Right lobe of liver (tissue), 4 donors: ENCODE data around the gene ADAMTS4.
A peak's percentile ranks its signal among the peaks of the same experiment; 100 is the strongest.

ENCODE experiments used
- POLR2A ChIP-seq: fragments of 450-650 bp; IDR thresholded peaks from one replicate; pipeline ENCODE4 v1.6.1; 2017; ENCODE audit warnings: antibody characterized with exemption, mild to moderate bottlenecking
- TF ChIP-seq, protein P1 (sequence below), 4 donors: fragments of 200-600 bp in 3 of 4; fragments of 450-650 bp in 1 of 4; IDR thresholded peaks; one replicate each; pipeline versions ENCODE4 v1.5.1 to v1.8.0; 2016 to 2022; ENCODE audit warnings: antibody characterized with exemption in 4 of 4, mild to moderate bottlenecking in 2 of 4
- donor health status: DM: no; HTN: no; CAD: no.
- donor health status: DM: no; HTN: no; CAD: no.
- donor health status: DM: no; HTN: yes; CAD: no.

DNA sequence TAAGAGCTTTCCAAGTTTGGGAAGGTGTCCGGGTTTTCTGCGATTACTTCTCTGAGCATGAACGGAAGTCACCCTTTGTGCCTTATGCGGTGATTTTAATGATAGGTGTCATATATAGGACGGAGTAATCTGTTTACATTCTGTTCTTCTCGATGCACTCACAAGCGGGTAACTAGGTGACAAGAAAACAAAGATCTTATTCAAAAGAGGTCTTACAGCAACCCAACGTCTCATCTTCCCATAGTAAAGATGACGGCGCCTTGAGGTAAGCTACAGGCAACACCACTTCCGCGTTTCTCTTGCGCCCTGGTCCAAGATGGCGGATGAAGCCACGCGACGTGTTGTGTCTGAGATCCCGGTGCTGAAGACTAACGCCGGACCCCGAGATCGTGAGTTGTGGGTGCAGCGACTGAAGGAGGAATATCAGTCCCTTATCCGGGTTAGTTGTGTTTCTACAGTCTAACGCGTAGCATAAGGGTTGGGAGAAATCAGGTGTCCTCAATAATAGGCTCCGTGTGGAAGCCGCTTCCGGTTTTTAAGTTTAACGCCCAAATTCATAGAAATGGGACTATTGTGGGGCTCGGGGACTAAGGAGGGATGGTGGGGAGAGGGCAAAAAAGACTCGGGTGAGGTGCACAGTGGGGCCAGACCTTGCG is 45.0 kb downstream of the ADAMTS4 start, which contains the start of gene UFC1:
- TF ChIP-seq, protein P1, sequence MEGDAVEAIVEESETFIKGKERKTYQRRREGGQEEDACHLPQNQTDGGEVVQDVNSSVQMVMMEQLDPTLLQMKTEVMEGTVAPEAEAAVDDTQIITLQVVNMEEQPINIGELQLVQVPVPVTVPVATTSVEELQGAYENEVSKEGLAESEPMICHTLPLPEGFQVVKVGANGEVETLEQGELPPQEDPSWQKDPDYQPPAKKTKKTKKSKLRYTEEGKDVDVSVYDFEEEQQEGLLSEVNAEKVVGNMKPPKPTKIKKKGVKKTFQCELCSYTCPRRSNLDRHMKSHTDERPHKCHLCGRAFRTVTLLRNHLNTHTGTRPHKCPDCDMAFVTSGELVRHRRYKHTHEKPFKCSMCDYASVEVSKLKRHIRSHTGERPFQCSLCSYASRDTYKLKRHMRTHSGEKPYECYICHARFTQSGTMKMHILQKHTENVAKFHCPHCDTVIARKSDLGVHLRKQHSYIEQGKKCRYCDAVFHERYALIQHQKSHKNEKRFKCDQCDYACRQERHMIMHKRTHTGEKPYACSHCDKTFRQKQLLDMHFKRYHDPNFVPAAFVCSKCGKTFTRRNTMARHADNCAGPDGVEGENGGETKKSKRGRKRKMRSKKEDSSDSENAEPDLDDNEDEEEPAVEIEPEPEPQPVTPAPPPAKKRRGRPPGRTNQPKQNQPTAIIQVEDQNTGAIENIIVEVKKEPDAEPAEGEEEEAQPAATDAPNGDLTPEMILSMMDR (IDR thresholded peaks at IDR 0.05): no peak
- peak; percentile 61 for TF ChIP-seq POLR2A
